Lower leg skin (tissue), 3 donors: ENCODE measurements around the gene PCGF3.

Source experiments
- POLR2A ChIP-seq, 2 donors: fragments of 450-650 bp; IDR thresholded peaks; one replicate each; pipeline ENCODE4 v1.6.1; 2016 to 2017; ENCODE audit warnings: antibody characterized with exemption in 2 of 2, mild to moderate bottlenecking in 1 of 2, moderate library complexity in 1 of 2
- TF ChIP-seq, protein P1 (sequence below), 3 donors: fragments of 450-650 bp; IDR thresholded peaks; one replicate each; pipeline ENCODE4 v1.5.1; 2016; ENCODE audit warnings: antibody characterized with exemption in 3 of 3, mild to moderate bottlenecking in 3 of 3, moderate library complexity in 2 of 3

DNA sequence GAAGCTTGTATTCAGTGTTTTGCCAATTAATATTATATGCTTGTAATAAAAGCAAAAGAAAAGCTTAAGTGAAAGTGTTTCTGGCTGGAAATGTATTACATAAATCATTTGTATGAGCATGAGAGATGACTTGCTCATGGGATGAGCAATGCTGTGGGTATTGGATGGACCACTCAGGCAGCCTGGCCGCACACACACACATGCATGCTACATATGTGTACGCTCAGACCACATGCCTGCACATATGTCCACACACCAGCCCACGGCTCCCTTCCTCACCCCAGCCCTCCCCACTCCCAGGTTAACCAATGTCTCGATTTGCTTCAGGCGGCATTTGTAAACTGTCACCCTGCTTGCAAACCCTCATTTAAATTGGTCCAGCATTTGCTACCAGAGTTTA lies 64.4 kb downstream of the PCGF3 start:
- TF ChIP-seq, protein P1, sequence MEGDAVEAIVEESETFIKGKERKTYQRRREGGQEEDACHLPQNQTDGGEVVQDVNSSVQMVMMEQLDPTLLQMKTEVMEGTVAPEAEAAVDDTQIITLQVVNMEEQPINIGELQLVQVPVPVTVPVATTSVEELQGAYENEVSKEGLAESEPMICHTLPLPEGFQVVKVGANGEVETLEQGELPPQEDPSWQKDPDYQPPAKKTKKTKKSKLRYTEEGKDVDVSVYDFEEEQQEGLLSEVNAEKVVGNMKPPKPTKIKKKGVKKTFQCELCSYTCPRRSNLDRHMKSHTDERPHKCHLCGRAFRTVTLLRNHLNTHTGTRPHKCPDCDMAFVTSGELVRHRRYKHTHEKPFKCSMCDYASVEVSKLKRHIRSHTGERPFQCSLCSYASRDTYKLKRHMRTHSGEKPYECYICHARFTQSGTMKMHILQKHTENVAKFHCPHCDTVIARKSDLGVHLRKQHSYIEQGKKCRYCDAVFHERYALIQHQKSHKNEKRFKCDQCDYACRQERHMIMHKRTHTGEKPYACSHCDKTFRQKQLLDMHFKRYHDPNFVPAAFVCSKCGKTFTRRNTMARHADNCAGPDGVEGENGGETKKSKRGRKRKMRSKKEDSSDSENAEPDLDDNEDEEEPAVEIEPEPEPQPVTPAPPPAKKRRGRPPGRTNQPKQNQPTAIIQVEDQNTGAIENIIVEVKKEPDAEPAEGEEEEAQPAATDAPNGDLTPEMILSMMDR (IDR thresholded peaks at IDR 0.05), result no peak
- no peak for TF ChIP-seq POLR2A (IDR thresholded peaks at IDR 0.05)
